OCI-LY3 (cell line): Measurements from ENCODE around the gene CELF4.

Experiments used
- H2AFZ ChIP-seq: fragments of 200-600, 300-600 bp; shearing (Covaris generic); 2 replicates; pipeline ENCODE4 v1.6.0; 2014; ENCODE audit warnings: antibody characterized with exemption, low read depth, low read length
- H3K27ac ChIP-seq: fragments of 200-600, 300-600 bp; sonication (generic); 2 replicates; pipeline ENCODE4 v1.5.1; 2014; ENCODE audit warnings: mild to moderate bottlenecking, low read length, moderate library complexity, mixed read lengths
- H3K27me3 ChIP-seq: fragments of 200-600, 300-600 bp; sonication (generic); 2 replicates; pipeline ENCODE4 v1.6.1; 2014; ENCODE audit warnings: low read depth, low read length, mixed read lengths
- H3K36me3 ChIP-seq: fragments of 200-600, 300-600 bp; sonication (generic); replicated peaks from 2 replicates; pipeline ENCODE3; 2014; ENCODE audit warnings: low read depth, low read length, mixed read lengths
- H3K4me1 ChIP-seq: fragments of 300-600, 200-600 bp; sonication (generic); 2 replicates; pipeline ENCODE4 v1.6.1; 2014; ENCODE audit warnings: low read length, mixed read lengths
- H3K4me2 ChIP-seq: fragments of 200-600, 300-600 bp; sonication (generic); 2 replicates; pipeline ENCODE4 v1.6.1; 2014; ENCODE audit warnings: low read length, mixed read lengths
- H3K4me3 ChIP-seq: fragments of 300-600, 200-600 bp; sonication (generic); 2 replicates; pipeline ENCODE4 v1.5.1; 2014; ENCODE audit warnings: antibody characterized with exemption, mild to moderate bottlenecking, low read length, moderate library complexity
- H3K79me2 ChIP-seq: fragments of 300-600, 200-600 bp; shearing (Covaris generic); 2 replicates; pipeline ENCODE4 v1.6.1; 2014; ENCODE audit warnings: mild to moderate bottlenecking, low read length, mixed read lengths
- H3K9ac ChIP-seq: fragments of 300-600, 200-600 bp; shearing (Covaris generic); 2 replicates; pipeline ENCODE4 v1.6.0; 2014; ENCODE audit warnings: mild to moderate bottlenecking, low read length, moderate library complexity
- H3K9me3 ChIP-seq: fragments of 200-600, 300-600 bp; shearing (Covaris generic); 2 replicates; pipeline ENCODE4 v1.6.1; 2014; ENCODE audit warnings: low read length, mixed read lengths; ENCODE audit not compliant: insufficient read depth
- H4K20me1 ChIP-seq: fragments of 200-600, 300-600 bp; sonication (generic); 2 replicates; pipeline ENCODE4 v1.6.1; 2016; ENCODE audit warnings: low read length, mixed read lengths; ENCODE audit not compliant: insufficient read depth
- EZH2phosphoT487 ChIP-seq: fragments of 200-600 bp; shearing (Covaris generic); IDR thresholded peaks from 2 replicates; pipeline ENCODE4 v1.6.1; 2018; ENCODE audit warnings: antibody characterized with exemption, mixed run types, low read depth
- TF ChIP-seq, protein P1 (sequence below): fragments of 200-600, 300-600 bp; sonication (generic); IDR thresholded peaks from 2 replicates; pipeline ENCODE4 v1.5.1; 2014; ENCODE audit warnings: antibody characterized with exemption, low read length, low read depth

CELF4 gene

DNA sequence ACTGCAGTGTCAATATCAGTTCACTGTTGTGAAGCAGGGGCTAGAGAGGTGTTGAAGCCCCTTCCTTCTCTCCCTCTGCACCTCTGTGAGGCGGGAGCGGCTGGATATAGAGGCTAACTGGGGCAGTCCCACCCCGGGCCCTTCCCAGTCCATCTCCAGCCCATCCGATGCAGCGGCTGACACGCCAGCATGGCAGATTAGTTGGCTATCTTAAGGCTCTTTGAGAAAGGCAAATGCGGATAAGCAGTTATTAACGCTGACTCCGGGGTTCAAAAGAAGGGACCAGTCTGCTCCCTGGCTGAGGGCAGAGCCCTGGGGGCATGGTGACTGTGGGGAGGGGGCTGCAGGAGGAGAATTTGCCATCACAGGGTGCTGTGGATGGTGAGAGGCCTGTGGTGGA is 76.6 kb downstream of the CELF4 start:
- no peak overlapping the region for H2AFZ ChIP-seq
- H3K4me3 ChIP-seq = no peak overlapping the region
- no peak overlapping the region for H3K4me2 ChIP-seq
- H3K79me2 ChIP-seq = no peaks in the 10 kb centered on the region
- H4K20me1 ChIP-seq = no peaks in the 10 kb centered on the region
- H3K4me1 ChIP-seq = no peaks in the 10 kb centered on the region
- H3K27me3 ChIP-seq = peaks cover 29% of the 10 kb centered on the region
- no peaks in the 10 kb centered on the region for H3K36me3 ChIP-seq
- TF ChIP-seq, protein P1, sequence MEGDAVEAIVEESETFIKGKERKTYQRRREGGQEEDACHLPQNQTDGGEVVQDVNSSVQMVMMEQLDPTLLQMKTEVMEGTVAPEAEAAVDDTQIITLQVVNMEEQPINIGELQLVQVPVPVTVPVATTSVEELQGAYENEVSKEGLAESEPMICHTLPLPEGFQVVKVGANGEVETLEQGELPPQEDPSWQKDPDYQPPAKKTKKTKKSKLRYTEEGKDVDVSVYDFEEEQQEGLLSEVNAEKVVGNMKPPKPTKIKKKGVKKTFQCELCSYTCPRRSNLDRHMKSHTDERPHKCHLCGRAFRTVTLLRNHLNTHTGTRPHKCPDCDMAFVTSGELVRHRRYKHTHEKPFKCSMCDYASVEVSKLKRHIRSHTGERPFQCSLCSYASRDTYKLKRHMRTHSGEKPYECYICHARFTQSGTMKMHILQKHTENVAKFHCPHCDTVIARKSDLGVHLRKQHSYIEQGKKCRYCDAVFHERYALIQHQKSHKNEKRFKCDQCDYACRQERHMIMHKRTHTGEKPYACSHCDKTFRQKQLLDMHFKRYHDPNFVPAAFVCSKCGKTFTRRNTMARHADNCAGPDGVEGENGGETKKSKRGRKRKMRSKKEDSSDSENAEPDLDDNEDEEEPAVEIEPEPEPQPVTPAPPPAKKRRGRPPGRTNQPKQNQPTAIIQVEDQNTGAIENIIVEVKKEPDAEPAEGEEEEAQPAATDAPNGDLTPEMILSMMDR = no peak
- no peak overlapping the region for H3K9ac ChIP-seq
- H3K27ac ChIP-seq = no peak overlapping the region
- no peaks in the 10 kb centered on the region for H3K9me3 ChIP-seq

DNA sequence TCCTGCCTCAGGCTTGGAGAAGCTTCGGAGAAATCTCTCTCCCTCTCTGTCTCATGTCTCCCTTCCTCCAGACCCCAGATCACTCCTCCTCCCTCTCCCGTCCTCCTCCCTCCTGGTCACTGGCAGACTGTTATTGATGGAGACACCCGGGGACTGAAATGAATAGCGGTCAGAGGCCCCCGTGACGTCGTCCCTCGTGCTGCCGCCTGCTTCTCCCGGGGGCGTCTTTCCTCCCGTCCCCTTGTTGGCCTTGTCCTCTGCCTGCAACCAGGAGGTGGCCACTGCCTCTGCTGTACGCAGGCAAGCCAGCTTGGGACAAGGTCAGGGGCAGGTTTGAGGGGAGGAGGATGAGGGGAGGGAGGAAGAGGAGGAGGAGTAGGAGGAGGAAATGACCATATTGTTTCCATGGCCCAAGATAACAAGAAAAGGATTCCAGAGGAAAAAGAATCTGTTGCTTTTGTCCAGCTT is 78.2 kb downstream of the CELF4 start:
- Histone ChIP-seq H3K36me3 (no peaks in the 10 kb centered on the region), H3K4me1 (no peaks in the 10 kb centered on the region), H3K79me2 (no peaks in the 10 kb centered on the region), H4K20me1 (no peaks in the 10 kb centered on the region), H3K4me2 (no peak overlapping the region), H3K9ac (no peak overlapping the region), H2AFZ (no peak overlapping the region), H3K27ac (no peak overlapping the region), H3K27me3 (peaks cover 29% of the 10 kb centered on the region), H3K4me3 (no peak overlapping the region), H3K9me3 (no peaks in the 10 kb centered on the region)
- TF ChIP-seq, protein P1 = no peak
- no peak for TF ChIP-seq EZH2phosphoT487

DNA sequence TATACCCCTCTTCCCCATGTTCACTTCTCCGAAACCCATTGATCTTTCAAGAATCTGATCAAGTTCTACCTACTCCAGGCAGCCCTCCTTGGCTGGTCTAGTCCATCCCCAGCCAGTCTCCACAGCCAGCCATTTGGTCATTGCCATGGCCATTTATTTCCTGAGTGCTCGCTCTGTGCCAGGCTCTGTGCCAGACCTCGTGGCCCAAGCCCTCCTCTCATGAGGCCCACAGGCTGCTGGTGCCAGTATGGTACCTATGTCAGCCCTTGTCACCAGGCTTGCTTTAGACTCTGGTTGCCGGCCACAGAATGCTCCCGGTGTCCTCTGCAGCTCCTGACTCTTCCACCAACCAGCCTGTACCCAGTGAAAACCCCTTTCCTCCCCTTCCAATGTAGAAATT is 78.8 kb downstream of the CELF4 start:
- no peaks in the 10 kb centered on the region for H3K9me3 ChIP-seq
- no peak for TF ChIP-seq EZH2phosphoT487
- TF ChIP-seq, protein P1 = no peak
- H3K4me3 ChIP-seq = no peak overlapping the region
- no peak overlapping the region for H2AFZ ChIP-seq
- peaks cover 27% of the 10 kb centered on the region for H3K27me3 ChIP-seq
- no peak overlapping the region for H3K9ac ChIP-seq
- H3K4me1 ChIP-seq = no peaks in the 10 kb centered on the region
- no peaks in the 10 kb centered on the region for H3K36me3 ChIP-seq
- H3K4me2 ChIP-seq = no peak overlapping the region
- no peaks in the 10 kb centered on the region for H3K79me2 ChIP-seq
- no peak overlapping the region for H3K27ac ChIP-seq
- H4K20me1 ChIP-seq = no peaks in the 10 kb centered on the region

DNA sequence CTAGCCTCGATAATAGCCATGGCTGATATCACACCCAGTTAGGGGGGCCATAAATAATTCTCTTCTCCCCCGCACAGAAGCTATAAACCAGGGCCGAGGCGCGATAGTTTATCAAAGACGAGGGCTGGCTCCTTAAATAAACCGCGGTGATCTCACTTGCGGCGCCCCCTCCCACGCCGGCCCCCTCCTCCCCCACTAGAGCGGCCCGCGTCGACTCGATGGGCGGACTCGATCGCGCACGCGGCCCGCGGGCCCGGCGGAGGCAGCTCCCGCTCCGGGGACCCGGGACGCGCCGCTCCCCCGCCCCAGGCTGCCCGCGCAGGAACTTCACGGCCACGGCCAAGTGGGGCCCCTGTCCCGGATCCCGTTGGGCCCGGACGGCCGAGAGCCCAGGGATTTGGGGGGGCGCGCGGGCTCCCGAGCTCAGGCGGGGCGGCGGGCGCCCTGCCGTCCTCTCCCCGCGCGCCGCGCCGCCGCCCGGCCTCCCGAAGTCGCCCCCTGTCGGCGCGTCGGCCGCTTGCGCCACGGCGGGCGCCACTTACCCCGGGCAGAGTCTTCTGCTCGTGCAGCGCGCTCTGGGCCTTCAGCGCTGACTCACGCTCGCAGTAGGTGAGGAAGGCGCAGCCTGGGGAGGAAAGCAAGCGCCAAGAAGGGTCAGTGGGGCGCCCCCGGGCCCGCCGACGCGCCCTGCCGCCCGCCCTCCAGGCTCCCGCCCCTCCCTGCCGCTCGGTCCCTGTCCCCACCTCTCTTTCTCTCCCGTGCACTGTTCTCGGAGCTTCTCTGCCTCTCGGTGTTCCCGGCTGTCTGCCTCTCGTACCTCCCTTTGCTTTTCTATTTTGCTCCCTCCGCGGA is 80.4 kb downstream of the CELF4 start:
- TF ChIP-seq EZH2phosphoT487 = no peak
- TF ChIP-seq, protein P1 = no peak
- Histone ChIP-seq H3K9ac (no peak overlapping the region), H3K79me2 (no peaks in the 10 kb centered on the region), H3K27ac (no peak overlapping the region), H3K4me1 (no peaks in the 10 kb centered on the region), H3K27me3 (peaks cover 21% of the 10 kb centered on the region), H3K36me3 (no peaks in the 10 kb centered on the region), H3K4me3 (no peak overlapping the region), H2AFZ (no peak overlapping the region), H3K4me2 (no peak overlapping the region), H3K9me3 (no peaks in the 10 kb centered on the region), H4K20me1 (0 out of 2 replicates have a peak, but pooled peaks cover 2% of the 10 kb centered on the region)
